Neural cell (in vitro differentiated cells): Measurements from ENCODE around the gene PTPRK. TPM values are rescaled to one million over a fixed set of nuclear protein-coding genes. Genes with fewer than 3 reads are reported as not detected.

Experiments used
- H2AFZ ChIP-seq: fragments of 200-600, 300-800 bp; sonication (generic), shearing (Covaris generic); 2 replicates; pipeline ENCODE4 v1.6.0; 2014; ENCODE audit warnings: low read depth, mild to moderate bottlenecking, antibody characterized with exemption, low read length, moderate library complexity
- H3F3A ChIP-seq: fragments of 200-600 bp; shearing (Covaris generic); 2 replicates; pipeline ENCODE4 v1.6.1; 2016; ENCODE audit warnings: mild to moderate bottlenecking, moderate library complexity, mixed read lengths, antibody characterized with exemption, low read length; ENCODE audit not compliant: insufficient read depth, poor library complexity, severe bottlenecking
- H3K27ac ChIP-seq: fragments of 200-600, 300-800 bp; sonication (generic), shearing (Covaris generic); 2 replicates; pipeline ENCODE4 v1.5.1; 2014; ENCODE audit warnings: mild to moderate bottlenecking, low read length, moderate library complexity
- H3K27me3 ChIP-seq: fragments of 300-800, 200-600 bp; sonication (generic), shearing (Covaris generic); 2 replicates; pipeline ENCODE4 v1.6.0; 2014; ENCODE audit warnings: mild to moderate bottlenecking, low read depth, low read length, moderate library complexity; ENCODE audit not compliant: insufficient read depth
- H3K36me3 ChIP-seq: fragments of 300-800, 200-600 bp; sonication (generic), shearing (Covaris generic); 2 replicates; pipeline ENCODE4 v1.5.1; 2014; ENCODE audit warnings: mild to moderate bottlenecking, antibody characterized with exemption, low read length, moderate library complexity; ENCODE audit not compliant: insufficient read depth
- H3K4me2 ChIP-seq: fragments of 300-800, 200-600 bp; sonication (generic), shearing (Covaris generic); 2 replicates; pipeline ENCODE4 v1.6.0; 2014; ENCODE audit warnings: mild to moderate bottlenecking, low read length
- H3K4me3 ChIP-seq: fragments of 300-800, 200-600 bp; sonication (generic), shearing (Covaris generic); 2 replicates; pipeline ENCODE4 v1.5.1; 2014; ENCODE audit warnings: mild to moderate bottlenecking, low read length, moderate library complexity
- H3K79me2 ChIP-seq: fragments of 200-600 bp; shearing (Covaris generic); replicated peaks from 2 replicates; pipeline ENCODE4 v1.6.0; 2014; ENCODE audit warnings: mild to moderate bottlenecking, low read length, moderate library complexity; ENCODE audit not compliant: insufficient read depth
- H3K9ac ChIP-seq: fragments of 300-800, 200-600 bp; sonication (generic), shearing (Covaris generic); 2 replicates; pipeline ENCODE4 v1.6.1; 2016; ENCODE audit warnings: mild to moderate bottlenecking, low read length, mixed read lengths
- H3K9me2 ChIP-seq: fragments of 200-600 bp; shearing (Covaris generic); 2 replicates; pipeline ENCODE4 v1.6.1; 2016; ENCODE audit warnings: mild to moderate bottlenecking, low read length, mixed read lengths; ENCODE audit not compliant: insufficient read depth
- H3K9me3 ChIP-seq: fragments of 200-600, 300-800 bp; sonication (generic), shearing (Covaris generic); 2 replicates; pipeline ENCODE4 v1.6.1; 2016; ENCODE audit warnings: mild to moderate bottlenecking, mixed run types, low read length, moderate library complexity, mixed read lengths
- H4K20me1 ChIP-seq: fragments of 200-600 bp; shearing (Covaris generic); 2 replicates; pipeline ENCODE4 v1.6.1; 2016; ENCODE audit warnings: mild to moderate bottlenecking, mixed run types; ENCODE audit not compliant: insufficient read depth
- CTCF ChIP-seq: fragments of 450-650 bp; IDR thresholded peaks from 2 replicates; pipeline ENCODE4 v1.5.1; 2014; ENCODE audit warnings: antibody characterized with exemption, mild to moderate bottlenecking, moderate library complexity; ENCODE audit not compliant: poor library complexity, severe bottlenecking
- EP300 ChIP-seq: fragments of 450-650 bp; conservative IDR thresholded peaks from 2 replicates; pipeline ENCODE4 v1.6.1; 2014; ENCODE audit warnings: antibody characterized with exemption, mild to moderate bottlenecking, moderate library complexity; ENCODE audit not compliant: poor library complexity, severe bottlenecking
- EZH2 ChIP-seq: fragments of 200-600, 300-800 bp; shearing (Covaris generic), sonication (generic); IDR thresholded peaks from 2 replicates; pipeline ENCODE4 v1.6.1; 2014; ENCODE audit warnings: antibody characterized with exemption, low read length, borderline replicate concordance, mild to moderate bottlenecking; ENCODE audit not compliant: insufficient read depth, poor library complexity, severe bottlenecking
- MXI1 ChIP-seq: fragments of 450-650 bp; conservative IDR thresholded peaks from 2 replicates; pipeline ENCODE4 v1.6.1; 2014; ENCODE audit warnings: antibody characterized with exemption, mild to moderate bottlenecking; ENCODE audit not compliant: poor library complexity, severe bottlenecking
- POLR2AphosphoS5 ChIP-seq: IDR thresholded peaks from 2 replicates; pipeline ENCODE4 v1.6.1; 2012
- RAD21 ChIP-seq: fragments of 450-650 bp; conservative IDR thresholded peaks from 2 replicates; pipeline ENCODE4 v1.6.1; 2014; ENCODE audit warnings: antibody characterized with exemption, mild to moderate bottlenecking, moderate library complexity
- SMC3 ChIP-seq: fragments of 450-650 bp; conservative IDR thresholded peaks from 2 replicates; pipeline ENCODE4 v1.6.1; 2014; ENCODE audit warnings: antibody characterized with exemption, mild to moderate bottlenecking, moderate library complexity; ENCODE audit not compliant: poor library complexity
- polyA plus RNA-seq: library from polyadenylated mRNA; depleted of rRNA; stranded (reverse); fragments of >200 nt; gene quantifications from 2 replicates; pipeline ENCODE4 v1.2.3, GENCODE V29; 2014
- TF ChIP-seq, protein P1 (sequence below): IDR thresholded peaks from 2 replicates; pipeline ENCODE4 v1.6.1; 2012; ENCODE audit warnings: borderline replicate concordance

Gene PTPRK
- polyA plus RNA-seq, 1 donor from 2014 or later: 10.4 TPM

DNA sequence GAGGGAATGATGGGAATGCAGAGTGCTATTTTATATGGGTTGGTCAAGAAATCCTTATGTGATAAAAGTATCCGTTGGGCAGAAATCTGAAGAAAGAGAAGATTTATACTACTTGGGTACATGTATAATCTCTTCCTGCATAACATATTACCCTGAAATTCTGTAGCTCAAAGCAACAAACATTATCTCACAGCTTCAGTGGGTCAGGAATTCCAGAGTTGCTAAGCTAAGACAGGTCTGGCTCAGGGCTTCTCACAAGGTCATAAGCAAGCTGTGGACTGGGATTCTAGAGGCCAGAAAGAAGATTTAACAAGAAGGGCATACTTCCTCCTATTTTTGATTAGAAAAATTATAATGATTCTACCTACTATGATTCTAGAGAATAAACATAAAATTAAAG is 447.0 kb downstream of the PTPRK start:
- Histone ChIP-seq H3F3A (no peaks in the 10 kb centered on the region), H3K79me2 (no peaks in the 10 kb centered on the region), H3K36me3 (no peaks in the 10 kb centered on the region), H3K4me3 (no peak overlapping the region), H3K9me3 (no peaks in the 10 kb centered on the region), H4K20me1 (no peaks in the 10 kb centered on the region), H3K27me3 (no peaks in the 10 kb centered on the region), H3K4me2 (no peak overlapping the region), H3K27ac (no peak overlapping the region), H2AFZ (no peak overlapping the region), H3K9me2 (no peaks in the 10 kb centered on the region), H3K9ac (no peak overlapping the region)
- TF ChIP-seq, protein P1, sequence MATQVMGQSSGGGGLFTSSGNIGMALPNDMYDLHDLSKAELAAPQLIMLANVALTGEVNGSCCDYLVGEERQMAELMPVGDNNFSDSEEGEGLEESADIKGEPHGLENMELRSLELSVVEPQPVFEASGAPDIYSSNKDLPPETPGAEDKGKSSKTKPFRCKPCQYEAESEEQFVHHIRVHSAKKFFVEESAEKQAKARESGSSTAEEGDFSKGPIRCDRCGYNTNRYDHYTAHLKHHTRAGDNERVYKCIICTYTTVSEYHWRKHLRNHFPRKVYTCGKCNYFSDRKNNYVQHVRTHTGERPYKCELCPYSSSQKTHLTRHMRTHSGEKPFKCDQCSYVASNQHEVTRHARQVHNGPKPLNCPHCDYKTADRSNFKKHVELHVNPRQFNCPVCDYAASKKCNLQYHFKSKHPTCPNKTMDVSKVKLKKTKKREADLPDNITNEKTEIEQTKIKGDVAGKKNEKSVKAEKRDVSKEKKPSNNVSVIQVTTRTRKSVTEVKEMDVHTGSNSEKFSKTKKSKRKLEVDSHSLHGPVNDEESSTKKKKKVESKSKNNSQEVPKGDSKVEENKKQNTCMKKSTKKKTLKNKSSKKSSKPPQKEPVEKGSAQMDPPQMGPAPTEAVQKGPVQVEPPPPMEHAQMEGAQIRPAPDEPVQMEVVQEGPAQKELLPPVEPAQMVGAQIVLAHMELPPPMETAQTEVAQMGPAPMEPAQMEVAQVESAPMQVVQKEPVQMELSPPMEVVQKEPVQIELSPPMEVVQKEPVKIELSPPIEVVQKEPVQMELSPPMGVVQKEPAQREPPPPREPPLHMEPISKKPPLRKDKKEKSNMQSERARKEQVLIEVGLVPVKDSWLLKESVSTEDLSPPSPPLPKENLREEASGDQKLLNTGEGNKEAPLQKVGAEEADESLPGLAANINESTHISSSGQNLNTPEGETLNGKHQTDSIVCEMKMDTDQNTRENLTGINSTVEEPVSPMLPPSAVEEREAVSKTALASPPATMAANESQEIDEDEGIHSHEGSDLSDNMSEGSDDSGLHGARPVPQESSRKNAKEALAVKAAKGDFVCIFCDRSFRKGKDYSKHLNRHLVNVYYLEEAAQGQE: no peak
- TF ChIP-seq RAD21 (no peak), CTCF (no peak)

- Histone ChIP-seq H3F3A (no peaks in the 10 kb centered on the region), H3K27me3 (no peaks in the 10 kb centered on the region), H3K4me2 (no peak overlapping the region), H3K4me3 (no peak overlapping the region), H3K36me3 (no peaks in the 10 kb centered on the region), H3K27ac (no peak overlapping the region), H2AFZ (no peak overlapping the region), H3K79me2 (no peaks in the 10 kb centered on the region), H3K9ac (no peak overlapping the region), H4K20me1 (no peaks in the 10 kb centered on the region), H3K9me3 (no peaks in the 10 kb centered on the region), H3K9me2 (no peaks in the 10 kb centered on the region)
- TF ChIP-seq RAD21: no peak
- TF ChIP-seq, protein P1: no peak
- no peak for TF ChIP-seq POLR2AphosphoS5
- TF ChIP-seq EZH2: no peak
- TF ChIP-seq SMC3: no peak
- no peak for TF ChIP-seq CTCF
- TF ChIP-seq EP300: no peak
- no peak for TF ChIP-seq MXI1
Observed at GRCh38 chr6:128071212-128071611, 449.2 kb downstream of the PTPRK start.
